Fibroblast of gingiva (primary cell): ENCODE results near the gene PF4V1.

Experiments
- DNase-seq: peaks from one replicate; pipeline ENCODE4 v3.0.0-alpha.2; 2011; ENCODE audit warnings: low read depth

The PF4V1 gene

DNA sequence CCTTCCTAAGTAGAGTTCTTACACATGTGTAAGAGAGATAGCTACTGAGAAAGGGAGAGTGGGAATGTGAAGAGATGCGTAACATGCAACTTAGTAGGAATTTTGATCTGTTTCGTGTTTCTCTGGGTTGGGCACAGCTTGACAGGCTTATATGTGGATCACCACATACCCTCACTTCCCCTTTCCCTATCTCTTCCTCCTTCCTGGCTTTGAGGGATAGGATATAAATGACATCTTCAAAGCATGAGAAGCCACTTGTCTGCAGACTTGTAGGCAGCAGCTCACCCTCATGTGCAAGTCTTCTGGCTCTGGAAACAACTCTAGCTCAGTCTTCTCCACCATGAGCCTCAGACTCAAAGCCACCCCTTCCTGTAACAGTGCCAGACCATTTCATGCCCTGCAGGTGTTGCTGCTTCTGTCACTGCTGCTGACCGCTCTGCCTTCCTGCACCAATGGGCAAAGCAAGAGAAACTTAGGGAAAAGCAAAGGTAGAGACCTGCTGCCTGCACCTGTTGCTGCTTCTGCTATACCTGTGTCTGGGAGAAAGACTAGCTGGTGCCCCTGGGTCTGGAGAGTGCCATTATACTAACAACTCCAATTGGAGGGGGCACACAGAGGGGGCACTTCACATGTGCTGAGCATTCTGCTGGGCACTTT, 5.4 kb upstream of the PF4V1 start:
- DNase-seq = no peak

DNA sequence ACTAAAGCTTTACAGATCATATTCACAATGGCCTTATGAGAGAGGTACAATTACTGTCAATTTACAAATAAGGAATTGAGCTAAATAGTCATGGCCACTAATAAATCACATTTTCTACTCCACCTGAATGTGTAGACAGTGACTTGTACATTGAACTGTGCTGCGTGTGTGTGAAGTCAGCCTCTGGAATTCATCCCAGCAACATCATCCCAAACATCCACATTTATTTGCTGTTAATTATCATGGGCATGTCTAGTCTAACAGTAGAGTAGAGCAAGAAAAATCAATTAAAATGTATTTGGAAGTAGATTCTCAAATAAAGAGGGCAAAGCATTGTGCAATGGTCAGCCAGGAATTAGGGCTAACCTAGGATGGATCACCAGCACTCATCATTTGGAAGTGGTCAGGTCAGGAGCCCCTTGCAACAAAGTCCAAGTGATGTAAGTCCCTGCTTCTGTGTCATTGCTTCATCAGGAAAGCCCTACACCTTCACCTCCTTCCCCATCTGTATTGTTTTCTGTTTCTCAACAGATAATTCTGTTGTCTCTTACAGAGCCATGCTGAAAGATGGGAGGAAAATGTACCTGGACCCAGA, 4.8 kb upstream of the PF4V1 start:
- no peak for DNase-seq

DNA sequence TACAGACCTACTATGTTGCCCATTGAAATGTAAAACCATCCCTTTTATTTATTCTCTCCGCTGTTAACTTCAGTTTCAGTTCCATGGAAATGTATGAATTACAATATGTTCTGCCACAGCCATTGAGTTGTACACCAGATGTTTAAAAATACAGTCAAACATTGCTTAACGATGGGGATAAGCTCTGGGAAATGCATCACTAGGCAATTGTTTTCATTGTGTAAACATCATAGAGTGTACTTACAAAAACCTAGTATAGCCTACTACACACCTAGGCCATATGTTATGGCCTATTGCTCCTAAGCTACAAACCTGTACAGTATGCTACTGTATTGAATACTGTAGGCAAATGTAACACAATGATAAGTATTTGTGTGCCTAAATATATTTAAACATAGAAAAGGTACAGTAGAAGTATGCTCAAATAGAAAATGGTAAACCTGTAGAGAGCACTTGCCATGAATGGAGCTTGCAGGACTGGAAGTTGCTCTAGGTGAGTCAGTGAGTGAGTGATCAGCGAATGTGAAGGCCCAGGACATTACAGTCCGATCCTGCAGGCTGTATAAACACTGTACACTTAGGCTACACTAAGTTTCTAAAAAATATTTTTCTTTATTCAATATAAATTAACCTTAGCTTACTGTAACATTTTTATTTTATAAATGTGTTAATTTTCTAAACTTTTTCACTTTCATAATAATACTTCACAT, 2.7 kb upstream of the PF4V1 start:
- DNase-seq = peak; percentile 63

DNA sequence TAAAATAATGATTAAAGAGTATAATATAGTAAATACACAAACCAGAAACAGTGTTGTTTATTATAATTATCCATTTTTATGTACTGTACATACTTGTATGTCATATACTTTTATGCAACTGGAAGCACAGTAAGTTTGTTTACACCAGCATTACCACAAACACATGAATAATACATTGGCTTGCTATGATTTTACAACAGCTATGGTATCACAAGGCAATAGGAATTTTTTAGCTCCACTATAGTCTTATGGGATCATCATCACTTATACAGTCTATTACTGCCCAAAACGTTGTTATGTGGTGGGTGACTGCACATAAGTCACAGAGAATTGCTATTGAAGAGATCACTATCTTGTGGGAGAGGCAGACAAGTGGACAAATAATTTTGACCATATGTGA, 1.8 kb upstream of the PF4V1 start:
- DNase-seq = no peak

DNA sequence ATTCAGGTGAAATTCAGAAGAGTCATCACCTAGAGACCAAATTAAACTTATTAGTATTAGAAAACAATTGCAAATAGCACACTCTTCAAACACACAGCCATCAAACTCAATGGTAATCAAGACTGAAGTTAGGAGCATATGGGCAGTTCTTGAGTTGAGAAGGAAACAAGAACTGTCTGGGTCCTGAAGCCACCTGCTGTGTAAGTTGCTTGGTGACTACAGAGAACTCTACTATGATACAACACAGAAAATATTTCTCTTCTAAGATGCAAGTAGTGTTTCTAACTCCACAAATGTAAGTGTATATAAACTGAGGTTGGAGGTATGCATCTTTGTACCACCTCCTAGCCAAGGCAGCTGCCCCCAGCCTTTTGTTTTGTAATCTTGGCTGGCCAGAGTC, 325 bp upstream of the PF4V1 start:
- DNase-seq = no peak

DNA sequence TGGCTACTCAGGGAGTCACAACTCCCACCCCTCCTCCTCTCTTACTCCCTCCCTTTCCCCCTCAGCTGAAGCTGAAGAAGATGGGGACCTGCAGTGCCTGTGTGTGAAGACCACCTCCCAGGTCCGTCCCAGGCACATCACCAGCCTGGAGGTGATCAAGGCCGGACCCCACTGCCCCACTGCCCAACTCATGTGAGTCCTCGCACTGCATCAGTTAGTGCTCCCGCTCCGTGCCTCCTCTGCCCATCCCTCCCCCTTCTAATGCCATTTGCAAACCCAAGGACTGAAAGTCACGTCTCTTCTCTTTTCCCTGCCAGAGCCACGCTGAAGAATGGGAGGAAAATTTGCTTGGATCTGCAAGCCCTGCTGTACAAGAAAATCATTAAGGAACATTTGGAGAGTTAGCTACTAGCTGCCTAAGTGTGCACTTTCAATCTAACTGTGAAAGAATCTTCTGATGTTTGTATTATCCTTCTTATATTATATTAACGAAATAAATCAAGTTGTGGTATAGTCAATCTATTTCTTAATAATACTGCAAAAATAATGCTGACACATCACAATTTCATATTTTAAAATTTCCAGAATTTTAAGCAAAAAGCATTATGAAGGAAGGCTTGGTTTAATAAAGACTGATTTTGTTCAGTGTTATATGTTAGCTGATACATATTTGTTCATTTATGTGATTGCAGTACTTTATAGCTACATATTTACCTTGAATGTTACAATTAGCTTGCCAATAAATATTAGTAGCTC, 800 bp downstream of the PF4V1 start:
- no peak for DNase-seq

DNA sequence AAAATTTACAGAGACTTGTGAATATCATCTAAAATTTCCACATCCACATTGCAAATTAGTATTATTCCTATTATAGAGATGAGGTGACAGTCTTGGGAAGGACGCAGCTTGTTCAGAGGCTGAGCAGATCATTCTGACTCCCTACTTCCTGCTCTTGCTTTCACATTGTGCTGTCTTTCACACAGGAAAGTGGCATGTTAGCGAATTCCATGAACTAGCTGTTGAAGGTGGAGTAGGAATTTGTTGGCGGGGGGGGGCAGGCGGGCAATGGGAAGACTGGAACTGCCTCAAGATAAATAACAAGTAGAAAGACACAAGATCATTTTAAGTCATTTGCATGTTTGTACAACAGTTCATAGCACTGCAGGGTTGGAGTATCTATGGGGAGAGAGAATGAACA, 2.3 kb downstream of the PF4V1 start:
- no peak for DNase-seq

DNA sequence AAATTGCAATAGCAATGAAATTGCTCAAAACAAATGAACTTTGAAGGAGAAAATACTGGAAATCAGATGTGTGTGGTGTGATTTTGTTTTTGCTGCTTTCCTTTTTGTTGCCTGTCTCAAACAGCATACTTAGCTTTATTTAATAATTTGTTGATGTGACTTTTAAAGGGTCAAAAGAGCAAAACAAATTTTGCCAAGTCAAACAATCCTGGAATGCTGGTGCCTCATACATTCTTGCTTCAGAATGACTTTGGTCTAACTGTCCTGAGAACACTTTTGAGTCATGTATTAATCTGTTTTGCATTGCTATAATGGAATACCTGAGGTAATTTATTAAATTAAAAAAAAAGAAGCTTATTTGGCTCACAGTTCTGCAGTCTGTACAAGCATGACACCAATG, 3.4 kb downstream of the PF4V1 start:
- peak; percentile 89 for DNase-seq

DNA sequence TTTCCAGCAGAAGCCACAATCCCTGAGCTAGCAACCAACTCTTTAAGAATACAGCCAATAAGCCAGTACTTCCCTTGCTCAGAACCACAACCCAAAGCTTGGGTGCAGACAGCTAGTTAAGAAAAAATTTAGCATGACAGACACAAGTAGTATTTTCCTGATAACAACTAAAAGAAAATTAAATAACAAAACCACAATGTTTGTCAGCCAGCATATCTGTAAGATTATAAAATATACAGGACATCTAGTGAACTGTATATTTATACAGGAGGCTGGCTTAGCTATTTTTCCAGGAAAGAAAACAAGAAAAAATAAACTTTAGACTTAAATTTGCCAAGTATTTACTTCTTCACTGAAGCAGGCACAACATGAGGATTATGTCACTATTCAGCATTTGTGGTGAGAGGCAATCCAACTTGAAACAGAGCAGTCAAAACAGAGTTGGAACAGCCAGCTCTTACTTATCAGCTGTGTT, 6.6 kb downstream of the PF4V1 start:
- DNase-seq = peak; percentile 56

DNA sequence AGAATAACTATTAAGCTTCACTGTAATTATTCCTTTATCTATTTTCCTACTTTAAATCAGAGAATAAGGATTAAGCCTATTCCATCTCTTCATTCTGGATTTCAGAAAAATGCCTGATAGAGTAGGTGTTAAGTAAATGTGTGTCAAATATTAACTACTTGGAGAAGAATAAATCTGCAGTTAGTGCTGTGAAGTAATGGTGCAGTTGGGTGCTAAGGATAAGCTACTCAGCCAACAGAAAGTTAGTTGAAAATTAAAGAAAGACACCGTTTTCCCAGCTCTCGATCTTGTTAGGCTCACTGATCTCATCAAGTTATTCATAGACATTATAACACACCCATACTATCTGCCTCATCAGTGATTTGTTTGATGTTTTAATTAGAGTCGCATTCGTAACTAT, 7.1 kb downstream of the PF4V1 start:
- no peak for DNase-seq

DNA sequence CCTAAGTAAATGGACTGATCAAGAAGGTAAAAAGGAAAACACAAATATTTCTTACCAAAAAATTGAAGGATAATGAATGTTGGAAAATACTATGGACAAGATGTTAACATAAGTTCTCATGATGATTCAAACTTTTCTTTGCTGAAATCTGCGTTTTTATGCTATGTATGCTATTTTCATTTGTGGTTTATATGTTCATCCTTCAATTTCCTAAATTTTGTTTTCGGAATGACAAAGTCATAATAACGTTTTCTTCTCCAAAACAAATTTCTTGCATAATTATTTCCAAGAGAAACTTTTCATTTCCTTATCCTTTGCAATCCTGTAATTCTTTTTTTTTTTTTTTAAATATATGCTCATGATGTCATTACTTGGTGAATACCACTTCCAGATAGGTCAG, 7.8 kb downstream of the PF4V1 start:
- no peak for DNase-seq

DNA sequence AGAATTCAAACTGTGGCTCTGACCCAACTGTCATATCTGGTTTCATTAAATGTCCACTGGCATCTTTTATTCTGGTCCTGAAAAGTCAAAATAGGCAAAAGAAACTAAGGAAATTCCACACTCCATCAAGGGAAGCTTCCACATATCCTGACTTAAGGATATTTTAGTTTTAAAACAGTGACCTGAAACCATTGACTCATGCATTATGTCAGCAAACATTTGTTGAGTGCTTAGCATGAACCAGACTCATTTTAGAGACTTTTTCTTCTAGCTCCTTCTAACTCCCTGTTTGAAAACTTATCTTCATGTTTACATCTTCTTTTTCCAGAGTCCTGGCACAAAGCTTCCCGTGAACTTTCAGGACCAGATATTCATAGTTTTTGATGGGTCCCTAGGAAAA, 9.2 kb downstream of the PF4V1 start:
- DNase-seq = no peak

DNA sequence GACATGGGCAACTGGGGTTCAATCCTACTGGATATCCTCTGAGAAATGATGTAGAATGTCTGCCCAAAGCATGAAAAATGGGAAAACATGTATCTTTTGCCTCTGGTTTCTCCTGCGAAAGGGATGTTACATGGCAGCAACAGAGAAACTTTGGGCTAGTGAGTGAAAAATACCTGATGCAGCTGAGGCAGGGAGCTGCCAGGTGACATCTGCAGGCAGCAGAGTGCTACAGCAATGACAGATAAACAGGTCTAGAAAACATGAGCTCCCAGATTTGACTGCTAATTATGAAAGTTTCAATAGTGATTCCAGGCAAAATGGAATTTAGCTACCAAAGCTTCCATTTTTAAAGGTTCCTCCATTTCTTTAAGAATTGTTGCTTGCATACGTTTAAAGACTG, 11.3 kb downstream of the PF4V1 start:
- DNase-seq = no peak

DNA sequence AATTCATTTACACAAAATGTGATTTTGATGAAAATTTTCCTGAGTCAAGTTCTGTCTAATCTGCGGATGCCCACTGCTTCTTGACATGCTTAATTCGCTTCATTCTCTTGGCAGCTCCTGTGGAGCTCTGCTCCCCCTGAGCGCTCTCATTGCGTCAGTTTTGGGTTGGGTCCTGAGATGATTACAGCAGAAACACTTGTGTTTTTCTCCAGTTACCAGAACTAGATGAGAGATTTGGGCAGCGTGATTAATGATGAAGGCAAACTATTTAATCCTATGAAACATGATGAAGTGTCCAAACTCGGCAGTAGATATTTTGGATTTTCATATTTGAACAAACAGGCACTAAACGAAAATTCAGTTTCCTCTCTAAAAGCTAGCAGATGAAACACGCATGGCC, 11.9 kb downstream of the PF4V1 start:
- peak; percentile 82 for DNase-seq

DNA sequence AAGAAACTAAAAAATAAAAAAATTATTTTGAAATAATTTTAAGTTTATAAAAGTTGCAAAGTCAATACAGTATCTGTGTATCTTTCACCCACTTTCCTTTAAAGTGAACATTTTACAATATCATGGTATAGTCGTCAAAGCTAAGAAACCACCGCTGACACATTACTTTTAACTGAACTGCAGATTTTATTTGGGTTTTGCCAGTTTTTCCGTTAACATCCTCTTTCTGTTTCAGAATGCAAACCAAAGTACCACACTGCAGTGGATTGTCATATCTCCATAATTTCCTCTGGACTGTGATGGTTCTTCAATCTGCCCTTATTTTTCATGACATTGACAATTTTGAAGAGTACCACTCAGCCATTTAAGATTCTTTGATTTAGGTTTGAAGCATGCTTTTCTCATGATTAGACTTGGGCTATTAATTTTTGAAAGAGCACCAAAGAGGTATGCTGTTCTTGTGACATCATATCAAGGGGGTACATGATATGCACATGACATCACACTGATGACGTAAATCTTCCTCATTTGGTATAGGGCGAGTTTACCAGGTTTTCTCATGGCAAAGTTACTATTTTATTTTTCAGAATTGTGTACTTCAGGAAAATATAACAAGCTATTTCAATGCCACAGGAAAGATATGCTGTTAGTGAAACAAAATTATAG, 12.5 kb downstream of the PF4V1 start:
- DNase-seq = no peak

DNA sequence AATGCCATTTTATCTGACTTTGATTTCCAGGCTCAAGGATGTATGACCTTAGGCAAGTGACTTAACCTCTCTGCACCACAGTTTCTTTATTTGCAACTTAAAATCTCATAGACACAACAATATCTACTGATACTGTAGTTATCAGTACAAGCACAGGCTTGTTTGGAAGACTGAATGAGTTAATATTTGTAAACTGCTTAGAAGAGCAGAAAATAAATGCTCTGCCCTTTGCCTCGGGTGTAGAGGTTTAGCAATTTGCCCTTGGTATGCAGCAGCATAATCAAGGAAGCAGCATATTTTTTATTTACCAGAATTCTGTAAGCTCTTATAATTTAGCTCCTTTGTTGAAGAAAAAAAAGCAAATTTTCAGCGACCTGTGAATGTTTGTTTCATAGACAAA, 13.2 kb downstream of the PF4V1 start:
- peak; percentile 38 for DNase-seq

DNA sequence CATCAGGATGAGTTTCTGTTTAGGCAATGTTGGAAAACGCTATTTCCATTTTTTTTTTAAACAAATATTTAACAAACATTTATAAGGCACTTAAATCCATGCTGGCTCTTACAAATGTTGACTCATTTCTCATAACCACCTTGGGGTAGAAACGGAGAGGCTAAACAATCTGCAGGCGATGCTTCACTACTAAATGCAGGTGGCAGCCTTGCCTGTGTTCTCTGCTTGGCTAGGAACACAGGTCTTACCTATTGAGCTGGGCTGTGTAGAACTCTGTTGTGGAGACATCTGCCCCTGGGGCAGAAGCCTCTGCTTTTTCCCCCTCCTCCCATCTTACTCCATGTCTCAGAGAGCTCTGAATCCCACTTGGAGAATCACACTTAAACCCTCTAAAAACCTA, 14.7 kb downstream of the PF4V1 start:
- no peak for DNase-seq

DNA sequence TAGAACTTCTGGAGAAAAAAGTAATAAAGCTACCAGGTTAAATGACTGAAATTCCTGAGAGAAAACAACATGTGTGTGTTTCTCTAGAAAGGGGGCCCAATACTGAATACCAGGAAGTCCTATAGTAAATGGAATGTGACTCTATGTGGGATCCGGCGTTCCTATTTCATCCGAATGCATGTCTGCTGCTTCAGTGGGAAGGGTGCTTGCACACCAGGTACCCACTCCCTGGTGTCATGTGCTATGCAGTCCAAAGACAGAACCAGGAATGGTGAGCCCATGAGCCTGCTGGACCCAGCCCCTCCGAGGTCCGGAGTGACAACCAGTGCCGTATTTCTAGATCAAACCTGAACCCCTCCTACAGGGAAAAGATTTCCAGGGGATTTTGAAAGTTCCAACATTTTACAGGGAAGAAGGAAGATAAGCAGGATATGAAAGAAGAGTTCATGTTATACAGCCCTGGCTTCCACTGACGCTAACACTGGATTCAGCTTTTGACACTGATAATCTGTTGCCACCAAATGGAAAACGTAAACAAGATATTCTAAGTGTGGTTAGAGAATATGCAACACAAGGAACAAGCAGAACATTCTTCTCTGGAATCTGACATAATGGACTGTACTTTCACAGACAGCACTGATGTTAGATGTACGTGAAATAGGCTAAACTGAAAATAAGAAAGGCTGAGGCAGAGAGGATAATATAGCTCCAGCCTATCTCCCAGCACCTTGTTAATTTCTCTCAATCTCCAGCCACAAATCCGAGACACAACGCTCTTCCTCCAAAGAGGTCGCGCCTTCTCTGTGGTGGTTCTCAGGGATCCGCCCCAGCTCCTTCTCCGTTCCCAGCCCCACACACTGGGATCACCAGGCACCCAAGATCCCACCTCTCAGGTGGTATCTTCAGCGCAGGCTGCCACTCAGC, 15.4 kb downstream of the PF4V1 start:
- peak; percentile 19 for DNase-seq

DNA sequence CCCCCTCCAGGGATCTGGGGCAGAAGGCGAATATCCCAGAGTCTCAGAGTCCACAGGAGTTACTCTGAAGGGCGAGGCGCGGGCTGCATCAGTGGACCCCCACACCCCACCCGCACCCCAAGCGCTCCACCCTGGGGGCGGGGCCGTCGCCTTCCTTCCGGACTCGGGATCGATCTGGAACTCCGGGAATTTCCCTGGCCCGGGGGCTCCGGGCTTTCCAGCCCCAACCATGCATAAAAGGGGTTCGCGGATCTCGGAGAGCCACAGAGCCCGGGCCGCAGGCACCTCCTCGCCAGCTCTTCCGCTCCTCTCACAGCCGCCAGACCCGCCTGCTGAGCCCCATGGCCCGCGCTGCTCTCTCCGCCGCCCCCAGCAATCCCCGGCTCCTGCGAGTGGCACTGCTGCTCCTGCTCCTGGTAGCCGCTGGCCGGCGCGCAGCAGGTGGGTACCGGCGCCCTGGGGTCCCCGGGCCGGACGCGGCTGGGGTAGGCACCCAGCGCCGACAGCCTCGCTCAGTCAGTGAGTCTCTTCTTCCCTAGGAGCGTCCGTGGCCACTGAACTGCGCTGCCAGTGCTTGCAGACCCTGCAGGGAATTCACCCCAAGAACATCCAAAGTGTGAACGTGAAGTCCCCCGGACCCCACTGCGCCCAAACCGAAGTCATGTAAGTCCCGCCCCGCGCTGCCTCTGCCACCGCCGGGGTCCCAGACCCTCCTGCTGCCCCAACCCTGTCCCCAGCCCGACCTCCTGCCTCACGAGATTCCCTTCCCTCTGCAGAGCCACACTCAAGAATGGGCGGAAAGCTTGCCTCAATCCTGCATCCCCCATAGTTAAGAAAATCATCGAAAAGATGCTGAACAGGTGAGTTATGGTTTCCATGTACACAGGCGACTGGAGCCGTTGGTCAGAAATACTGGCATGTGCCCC, 16.3 kb downstream of the PF4V1 start, which contains the start of gene CXCL1:
Gene CXCL1 (plus strand): TSS at position 264 of the 926 bp plus-strand sequence. CDS start 78 bp downstream, at position 342.
- peak; percentile 73 for DNase-seq

DNA sequence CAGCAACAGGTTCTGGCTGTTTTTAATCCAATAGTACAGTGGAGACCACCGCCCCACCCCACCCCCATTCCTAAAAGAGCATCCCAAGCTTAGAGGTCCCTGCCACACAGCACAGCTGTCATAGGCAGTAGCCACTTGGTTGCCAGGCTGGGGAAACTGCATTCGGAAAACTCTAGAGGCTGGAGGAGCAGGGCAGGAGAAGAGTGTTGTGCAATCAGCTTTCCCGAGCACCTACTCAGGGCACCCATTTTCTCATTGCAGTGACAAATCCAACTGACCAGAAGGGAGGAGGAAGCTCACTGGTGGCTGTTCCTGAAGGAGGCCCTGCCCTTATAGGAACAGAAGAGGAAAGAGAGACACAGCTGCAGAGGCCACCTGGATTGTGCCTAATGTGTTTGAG, 17.2 kb downstream of the PF4V1 start:
- peak; percentile 65 for DNase-seq
